Stimulated activated CD8-positive, alpha-beta memory T cell treated with anti-CD3 and anti-CD28 coated beads, Interleukin-2, amount 100 ng/mL, for 1 hour (primary cell): ENCODE data around the gene LIMK2.
"Not testable (repeated sequence)": the region's sequence is repeated elsewhere in the genome, so short reads cannot be mapped to it uniquely, and the experiment has no call there.

Experiments used
- DNase-seq, 2 donors: peaks; one replicate each; pipeline ENCODE4 v3.0.0-alpha.2; 2020; ENCODE audit warnings: low read depth in 2 of 2

The LIMK2 gene

GRCh38 chr22:31211862-31212730 lies at the start of gene LIMK2:
Gene LIMK2, plus strand, starts transcription at chr22:31212298. Its CDS starts 111 bp downstream, at chr22:31212409.
- peak; percentile 92 to 97 for DNase-seq

GRCh38 chr22:31170971-31171370 lies 41.1 kb upstream of the LIMK2 start:
- DNase-seq: no peak

GRCh38 chr22:31171734-31172133 lies 40.4 kb upstream of the LIMK2 start:
- not testable (repeated sequence) for DNase-seq

- no peak for DNase-seq
These were observed 38.5 kb upstream of the LIMK2 start for GRCh38 chr22:31173386-31174145.

GRCh38 chr22:31176923-31177322 lies 35.2 kb upstream of the LIMK2 start:
- DNase-seq: no peak

GRCh38 chr22:31177420-31178162 lies 34.5 kb upstream of the LIMK2 start:
- no peak for DNase-seq

GRCh38 chr22:31178859-31179258 lies 33.2 kb upstream of the LIMK2 start:
- DNase-seq: no peak

GRCh38 chr22:31179345-31179744 lies 32.8 kb upstream of the LIMK2 start:
- no peak for DNase-seq

- DNase-seq: no peak
These were observed 28.1 kb upstream of the LIMK2 start for GRCh38 chr22:31184015-31184414.

GRCh38 chr22:31185056-31185455 lies 27.0 kb upstream of the LIMK2 start:
- DNase-seq: no peak

- no peak for DNase-seq
These were observed 24.5 kb upstream of the LIMK2 start for GRCh38 chr22:31187627-31188026.

GRCh38 chr22:31192513-31192912 lies 19.6 kb upstream of the LIMK2 start:
- no peak for DNase-seq

GRCh38 chr22:31193092-31193491 lies 19.0 kb upstream of the LIMK2 start:
- no peak for DNase-seq

- DNase-seq: not testable (repeated sequence)
These were observed 17.4 kb upstream of the LIMK2 start for GRCh38 chr22:31194681-31195080.

- DNase-seq: no peak
These were observed 12.9 kb upstream of the LIMK2 start for GRCh38 chr22:31199187-31199586.

- DNase-seq: not testable (repeated sequence)
These were observed 7.6 kb upstream of the LIMK2 start for GRCh38 chr22:31204352-31204984.

GRCh38 chr22:31205059-31205458 lies 7.0 kb upstream of the LIMK2 start:
- DNase-seq: not testable (repeated sequence)

GRCh38 chr22:31206460-31206859 lies 5.6 kb upstream of the LIMK2 start:
- DNase-seq: not testable (repeated sequence)

GRCh38 chr22:31206896-31207687 lies 5.0 kb upstream of the LIMK2 start:
- DNase-seq: no peak

- no peak for DNase-seq
These were observed 1.3 kb upstream of the LIMK2 start for GRCh38 chr22:31210556-31211421.
